HEK293 (cell line): Measurements from ENCODE around the gene LMNTD2.

ENCODE experiments used
- CTCF ChIA-PET: fragments of 350-600 bp; formaldehyde crosslinking; extraction: SDS; loops from one replicate; lab custom pipeline; 2021; ENCODE audit warnings: antibody characterized with exemption; lab: Yijun Ruan, JAX
- POLR2A ChIA-PET: fragments of 300-600 bp; formaldehyde crosslinking; extraction: SDS; loops from one replicate; lab custom pipeline; 2020; ENCODE audit warnings: antibody characterized with exemption, inconsistent platforms; lab: Yijun Ruan, JAX
- H3K27ac ChIP-seq: fragments of 200-500 bp; sonication (Bioruptor generic); 2 replicates; pipeline ENCODE4 v1.5.1; 2014; ENCODE audit warnings: low read depth, low read length, control low read depth, inconsistent platforms; ENCODE audit errors: extremely low read depth
- H3K36me3 ChIP-seq, 2 experiments: fragments of 200-500 bp in 1 of 2; sonication (Bioruptor generic) in 1 of 2; 1 replicate in 1 of 2; 2 replicates in 1 of 2; pipeline ENCODE4 v1.5.1; 2014 to 2017; ENCODE audit warnings: inconsistent platforms in 2 of 2, low read length in 2 of 2; ENCODE audit not compliant: control insufficient read depth in 2 of 2, insufficient read depth in 1 of 2
- H3K4me1 ChIP-seq: fragments of 200-500 bp; sonication (Bioruptor generic); 2 replicates; pipeline ENCODE4 v1.5.1; 2014; ENCODE audit warnings: mild to moderate bottlenecking, low read length, inconsistent platforms; ENCODE audit not compliant: control insufficient read depth, insufficient read depth
- H3K4me3 ChIP-seq: 2 replicates; pipeline ENCODE4 v1.5.1; 2011; ENCODE audit warnings: low read depth, mild to moderate bottlenecking, control low read depth, low read length, moderate library complexity
- H3K9me3 ChIP-seq: fragments of 200-500 bp; sonication (Bioruptor generic); 2 replicates; pipeline ENCODE4 v1.5.1; 2014; ENCODE audit warnings: low read depth, low read length, inconsistent platforms; ENCODE audit not compliant: control insufficient read depth, insufficient read depth
- BCL11B ChIP-seq: fragments of 450-650 bp; formaldehyde crosslinking; IDR thresholded peaks from 2 replicates; pipeline ENCODE4 v1.5.1; 2016; ENCODE audit warnings: low read depth, missing biosample characterization, missing genetic modification characterization
- GLIS1 ChIP-seq: fragments of 450-650 bp; formaldehyde crosslinking; IDR thresholded peaks from 2 replicates; pipeline ENCODE4 v1.5.1; 2016; ENCODE audit warnings: missing biosample characterization, missing genetic modification characterization
- GLIS2 ChIP-seq: fragments of 450-650 bp; formaldehyde crosslinking; IDR thresholded peaks from 2 replicates; pipeline ENCODE4 v1.5.1; 2016; ENCODE audit warnings: missing biosample characterization, missing genetic modification characterization
- HOXD13 ChIP-seq: sonication (generic); formaldehyde crosslinking; IDR thresholded peaks from 2 replicates; pipeline ENCODE4 v1.8.0; 2022; ENCODE audit warnings: missing genetic modification reagents, borderline replicate concordance
- YY2 ChIP-seq: fragments of 450-650 bp; formaldehyde crosslinking; IDR thresholded peaks from 2 replicates; pipeline ENCODE4 v1.5.1; 2016; ENCODE audit warnings: missing biosample characterization, missing genetic modification characterization
- ZBTB17 ChIP-seq: fragments of 450-650 bp; formaldehyde crosslinking; IDR thresholded peaks from 2 replicates; pipeline ENCODE4 v1.5.1; 2016; ENCODE audit warnings: missing biosample characterization, missing genetic modification characterization
- ZBTB8A ChIP-seq: fragments of 450-650 bp; formaldehyde crosslinking; IDR thresholded peaks from 2 replicates; pipeline ENCODE4 v1.5.1; 2016; ENCODE audit warnings: missing biosample characterization, missing genetic modification characterization
- ZNF398 ChIP-seq: fragments of 450-650 bp; formaldehyde crosslinking; IDR thresholded peaks from 2 replicates; pipeline ENCODE4 v1.5.1; 2017; ENCODE audit warnings: missing biosample characterization, missing genetic modification characterization
- ZNF514 ChIP-seq: fragments of 450-650 bp; formaldehyde crosslinking; IDR thresholded peaks from 2 replicates; pipeline ENCODE4 v1.5.1; 2016; ENCODE audit warnings: missing biosample characterization, missing genetic modification characterization
- ZSCAN4 ChIP-seq: fragments of 450-650 bp; formaldehyde crosslinking; IDR thresholded peaks from 2 replicates; pipeline ENCODE4 v1.5.1; 2017; ENCODE audit warnings: missing biosample characterization, missing genetic modification characterization
- TF ChIP-seq, protein P1 (sequence below): fragments of 450-650 bp; formaldehyde crosslinking; IDR thresholded peaks from 2 replicates; pipeline ENCODE4 v1.5.1; 2016; ENCODE audit warnings: missing biosample characterization, missing genetic modification characterization

The LMNTD2 gene

DNA sequence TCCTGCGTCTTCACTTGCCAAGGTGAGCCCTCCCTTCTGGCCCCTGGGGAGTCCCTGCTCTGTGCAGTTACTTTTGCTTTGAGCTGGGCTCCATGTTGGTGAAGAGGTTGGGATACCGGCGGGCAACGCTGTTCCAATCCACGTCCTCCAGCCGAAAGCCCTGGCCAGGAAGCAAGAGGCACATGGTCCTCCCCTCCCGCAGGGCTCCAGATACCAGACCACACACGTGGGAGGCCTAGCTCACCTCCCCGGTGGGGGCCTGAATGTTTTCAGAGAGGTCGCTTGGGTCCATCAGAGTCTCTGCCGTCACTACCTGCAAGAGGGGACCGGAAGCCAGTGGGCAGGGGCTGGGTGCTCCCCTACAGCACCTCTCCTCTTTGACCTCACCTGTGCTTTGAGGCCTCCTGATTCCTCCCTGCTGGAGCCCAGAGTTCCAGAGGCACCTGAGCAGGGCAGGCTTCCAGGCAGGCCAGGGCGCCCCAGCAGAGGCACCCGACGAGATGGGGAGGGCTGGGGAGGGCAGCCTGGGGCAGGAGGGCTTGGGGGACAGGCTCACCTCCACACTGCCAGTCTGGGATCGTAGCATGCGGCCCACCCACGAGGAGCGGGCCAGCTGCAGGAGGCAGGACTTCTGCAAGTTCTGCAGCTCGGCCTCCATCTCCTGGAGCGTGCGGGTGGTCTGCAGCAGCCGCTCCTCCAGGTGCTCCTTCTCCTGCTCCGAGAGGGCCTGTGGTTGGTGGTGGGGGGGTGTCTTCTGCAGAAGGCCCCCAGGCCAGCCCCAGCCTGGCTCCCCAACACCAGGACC lies 3.0 kb downstream of the LMNTD2 start (continued):
- TF ChIP-seq ZNF514 (tag by site-specific recombination) (no peak), GLIS1 (tag by site-specific recombination) (peak; percentile 28; the same call in 1 of the 2 replicates), ZBTB8A (tag by site-specific recombination) (no peak)
- TF ChIP-seq, all 188 proteins: peak for 2

DNA sequence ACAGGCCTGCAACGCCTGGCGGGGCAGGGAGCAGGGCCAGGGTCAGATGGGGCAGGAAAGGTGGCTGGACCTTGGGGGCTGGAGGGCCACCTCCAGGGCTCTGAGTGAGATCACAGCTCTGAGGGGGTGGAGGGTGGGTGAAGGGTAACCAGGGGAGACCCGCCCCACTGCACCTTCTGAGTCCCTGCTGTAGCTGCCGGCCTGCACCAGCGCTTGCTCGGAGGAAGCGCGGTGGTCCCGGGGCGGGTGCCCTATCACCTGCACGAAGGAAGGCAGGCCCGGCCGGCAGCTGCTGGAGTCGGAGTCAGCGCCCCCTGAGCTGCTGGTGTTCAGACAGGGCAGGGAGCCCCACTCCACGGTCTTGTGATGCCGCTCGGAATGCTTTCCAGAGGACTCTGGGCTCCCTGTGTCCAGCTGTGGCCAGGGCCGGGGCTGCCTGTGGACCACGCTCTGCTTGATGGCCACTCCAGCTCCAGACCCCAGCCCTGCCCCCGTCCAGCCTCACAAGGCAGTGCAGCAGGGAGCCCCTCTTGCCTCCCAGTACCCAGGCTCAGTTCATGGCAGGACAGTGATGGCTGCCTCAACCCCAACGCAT lies 3.8 kb downstream of the LMNTD2 start:
- H3K4me1 ChIP-seq, result no peaks in the 10 kb centered on the region
- ChIA-PET CTCF (interaction anchor here (0.6 to 2.8 kb wide), 4 partner anchors 9 to 171 kb away, joined by 3 to 17 read pairs (median 3); no protein-coding TSS in a partner anchor), POLR2A (interaction anchor here (1.0 to 1.4 kb wide), 2 partner anchors 10 to 19 kb away, joined by 3 read pairs; no protein-coding TSS in a partner anchor)
- no peaks in the 10 kb centered on the region for H3K9me3 ChIP-seq
- H3K36me3 ChIP-seq, result no peaks in the 10 kb centered on the region
- H3K4me3 ChIP-seq, result no peak overlapping the region
- TF ChIP-seq GLIS2, result peak; percentile 33
- no peak for TF ChIP-seq YY2
- H3K27ac ChIP-seq, result no peak overlapping the region

GRCh38 chr11:555780-556661 lies 4.5 kb downstream of the LMNTD2 start:
- TF ChIP-seq HOXD13 (CRISPR knock-in tag) (no peak), BCL11B (no peak), ZSCAN4 (tag by site-specific recombination) (no peak), ZBTB17 (tag by site-specific recombination) (no peak)
- TF ChIP-seq, all 188 proteins: peak for 0
- H3K36me3 ChIP-seq, result no peaks in the 10 kb centered on the region
- H3K4me3 ChIP-seq, result no peak overlapping the region
- no peaks in the 10 kb centered on the region for H3K4me1 ChIP-seq
- ChIA-PET CTCF (interaction anchor here (1.0 to 2.8 kb wide), 4 partner anchors 9 to 172 kb away, joined by 3 to 17 read pairs (median 10); no protein-coding TSS in a partner anchor), POLR2A (interaction anchor here (0.6 to 1.4 kb wide), 4 partner anchors 20 to 171 kb away, joined by 3 to 5 read pairs (median 4); no protein-coding TSS in a partner anchor)
- H3K9me3 ChIP-seq, result no peaks in the 10 kb centered on the region
- no peak overlapping the region for H3K27ac ChIP-seq

- no peaks in the 10 kb centered on the region for H3K36me3 ChIP-seq
- H3K9me3 ChIP-seq, result no peaks in the 10 kb centered on the region
- H3K4me1 ChIP-seq, result no peaks in the 10 kb centered on the region
- H3K27ac ChIP-seq, result no peak overlapping the region; the same call in 1 of the 2 replicates
- POLR2A ChIA-PET, result interaction anchor here (0.9 to 1.4 kb wide), 6 partner anchors 8 to 171 kb away, joined by 3 to 10 read pairs (median 4); partner anchors contain the start of genes HRAS, IRF7 and PHRF1
- TF ChIP-seq, protein P1, sequence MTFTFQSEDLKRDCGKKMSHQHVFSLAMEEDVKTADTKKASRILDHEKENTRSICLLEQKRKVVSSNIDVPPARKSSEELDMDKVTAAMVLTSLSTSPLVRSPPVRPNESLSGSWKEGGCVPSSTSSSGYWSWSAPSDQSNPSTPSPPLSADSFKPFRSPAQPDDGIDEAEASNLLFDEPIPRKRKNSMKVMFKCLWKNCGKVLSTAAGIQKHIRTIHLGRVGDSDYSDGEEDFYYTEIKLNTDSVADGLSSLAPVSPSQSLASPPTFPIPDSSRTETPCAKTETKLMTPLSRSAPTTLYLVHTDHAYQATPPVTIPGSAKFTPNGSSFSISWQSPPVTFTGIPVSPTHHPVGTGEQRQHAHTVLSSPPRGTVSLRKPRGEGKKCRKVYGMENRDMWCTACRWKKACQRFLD (tag by site-specific recombination), result no peak
- TF ChIP-seq ZNF398, result peak; percentile 74
- peak overlapping the region; percentile 44 for H3K4me3 ChIP-seq
- CTCF ChIA-PET, result interaction anchor here (0.5 to 2.8 kb wide), 12 partner anchors 10 to 356 kb away, joined by 3 to 17 read pairs (median 4); no protein-coding TSS in a partner anchor
Observed at GRCh38 chr11:555227-555779, 5.2 kb downstream of the LMNTD2 start.
